ENCODE measurements around the gene UBR3. TPM values are rescaled to one million over a fixed set of nuclear protein-coding genes. Genes with fewer than 3 reads are reported as not detected.

UBR3 gene
- total RNA-seq, 4 donors from 2014 or later: 101 to 192 (median 114) TPM

- 91 to 94% methylated on average over 2 of the region's 2 CpGs for WGBS, 2 donors
- no peak for DNase-seq
- no peak overlapping the region for H3K4me3 ChIP-seq (replicated peaks in 1 of 3)
- intact Hi-C loops (cut with DNase I): no loop called here
- no peak overlapping the region for H3K27ac ChIP-seq
- H3K36me3 ChIP-seq: peaks cover 3 to 5% of the 10 kb centered on the region in 2 donors
- H3K4me1 ChIP-seq: no peaks in the 10 kb centered on the region
- H3K27me3 ChIP-seq: no peaks in the 10 kb centered on the region
- no peaks in the 10 kb centered on the region for H3K9me3 ChIP-seq
- TF ChIP-seq CTCF (IDR thresholded peaks at IDR 0.05) (no peak), POLR2A (IDR thresholded peaks at IDR 0.05) (no peak)
Observed at GRCh38 chr2:169965495-169965894, 138.2 kb downstream of the UBR3 start.

- no peaks in the 10 kb centered on the region for H3K27me3 ChIP-seq
- no peaks in the 10 kb centered on the region for H3K9me3 ChIP-seq
- peaks cover 0 to 5% of the 10 kb centered on the region in 2 donors for H3K36me3 ChIP-seq
- intact Hi-C loops (cut with DNase I): no loop called here
- TF ChIP-seq CTCF (IDR thresholded peaks at IDR 0.05) (no peak), POLR2A (IDR thresholded peaks at IDR 0.05) (no peak)
- H3K4me1 ChIP-seq: no peaks in the 10 kb centered on the region
- H3K4me3 ChIP-seq (replicated peaks in 1 of 3): no peak overlapping the region
- DNase-seq: no peak
- 58% methylated on average over 4 of the region's 4 CpGs for WGBS, 2 donors
- H3K27ac ChIP-seq: no peak overlapping the region
Observed at GRCh38 chr2:169966454-169966853, 139.2 kb downstream of the UBR3 start.

- Histone ChIP-seq H3K27me3 (no peaks in the 10 kb centered on the region), H3K4me3 (replicated peaks in 1 of 3) (no peak overlapping the region), H3K9me3 (no peaks in the 10 kb centered on the region), H3K36me3 (peaks cover 0 to 5% of the 10 kb centered on the region in 2 donors), H3K4me1 (no peaks in the 10 kb centered on the region), H3K27ac (no peak overlapping the region)
- intact Hi-C loops (cut with DNase I): no loop called here
- no peak for DNase-seq
- no peak for TF ChIP-seq POLR2A (IDR thresholded peaks at IDR 0.05)
- TF ChIP-seq CTCF (IDR thresholded peaks at IDR 0.05): no peak
Observed at GRCh38 chr2:169968743-169969142, 141.5 kb downstream of the UBR3 start.

- TF ChIP-seq POLR2A (IDR thresholded peaks at IDR 0.05) (no peak), CTCF (IDR thresholded peaks at IDR 0.05) (no peak)
- intact Hi-C loops (cut with DNase I): no loop called here
- no peak for DNase-seq
- H3K4me1 ChIP-seq: no peaks in the 10 kb centered on the region
- WGBS, 2 donors: 76 to 81% methylated on average over 3 of the region's 3 CpGs
- no peak overlapping the region for H3K4me3 ChIP-seq (replicated peaks in 1 of 3)
- no peaks in the 10 kb centered on the region for H3K36me3 ChIP-seq
- H3K27me3 ChIP-seq: no peaks in the 10 kb centered on the region
- no peaks in the 10 kb centered on the region for H3K9me3 ChIP-seq
- no peak overlapping the region for H3K27ac ChIP-seq
Observed at GRCh38 chr2:169975221-169975620, 148.0 kb downstream of the UBR3 start.

- intact Hi-C loops (cut with DNase I): no loop called here
- no peaks in the 10 kb centered on the region for H3K36me3 ChIP-seq
- H3K9me3 ChIP-seq: no peaks in the 10 kb centered on the region
- no peaks in the 10 kb centered on the region for H3K27me3 ChIP-seq
- no peak overlapping the region for H3K27ac ChIP-seq
- no peak overlapping the region for H3K4me3 ChIP-seq (replicated peaks in 1 of 3)
- DNase-seq: no peak
- no peaks in the 10 kb centered on the region for H3K4me1 ChIP-seq
- no peak for TF ChIP-seq POLR2A (IDR thresholded peaks at IDR 0.05)
- TF ChIP-seq CTCF (IDR thresholded peaks at IDR 0.05): no peak
Observed at GRCh38 chr2:169976335-169976851, 149.1 kb downstream of the UBR3 start.
